NT2/D1 (cell line): Measurements from ENCODE around the gene PRTG.

Experiments
- DNase-seq: peaks from one replicate; pipeline ENCODE4 v3.0.0-alpha.2; 2011; ENCODE audit warnings: low read depth, low spot score
- H3K27me3 ChIP-seq: 2 replicates; pipeline ENCODE4 v1.6.0; 2011; ENCODE audit warnings: mild to moderate bottlenecking; ENCODE audit not compliant: insufficient read length, insufficient read depth
- H3K36me3 ChIP-seq: 2 replicates; pipeline ENCODE4 v1.6.1; 2011; ENCODE audit warnings: mild to moderate bottlenecking, low read length, mixed read lengths; ENCODE audit not compliant: insufficient read depth, insufficient read length
- H3K4me1 ChIP-seq: 2 replicates; pipeline ENCODE4 v1.5.1; 2011; ENCODE audit not compliant: insufficient read depth, insufficient read length
- H3K4me3 ChIP-seq: 2 replicates; pipeline ENCODE4 v1.5.1; 2011; ENCODE audit warnings: low read depth; ENCODE audit not compliant: insufficient read length
- H3K9ac ChIP-seq: 2 replicates; pipeline ENCODE4 v1.6.0; 2011; ENCODE audit warnings: low read depth; ENCODE audit not compliant: insufficient read length
- H3K9me3 ChIP-seq: 2 replicates; pipeline ENCODE4 v1.5.1; 2011; ENCODE audit warnings: mild to moderate bottlenecking, low read length; ENCODE audit not compliant: insufficient read depth
- SUZ12 ChIP-seq: IDR thresholded peaks from 2 replicates; pipeline ENCODE4 v1.6.1; 2011; ENCODE audit not compliant: insufficient read length, insufficient read depth; ENCODE audit errors: extremely low read depth
- YY1 ChIP-seq: IDR thresholded peaks from 2 replicates; pipeline ENCODE4 v1.6.1; 2011; ENCODE audit not compliant: insufficient read length, insufficient read depth
- ZNF274 ChIP-seq: IDR thresholded peaks from 2 replicates; pipeline ENCODE4 v1.6.1; 2011; ENCODE audit warnings: mild to moderate bottlenecking, low read depth, low read length

The PRTG gene

GRCh38 chr15:55587321-55588069 lies 155.5 kb downstream of the PRTG start:
- Histone ChIP-seq H3K4me3 (peak overlapping the region; percentile 62), H3K36me3 (no peaks in the 10 kb centered on the region), H3K9ac (peak overlapping the region; percentile 71), H3K27me3 (peaks cover 31% of the 10 kb centered on the region), H3K4me1 (no peaks in the 10 kb centered on the region), H3K9me3 (no peaks in the 10 kb centered on the region)
- DNase-seq, result no peak
- TF ChIP-seq SUZ12 (no peak), ZNF274 (no peak)

DNA sequence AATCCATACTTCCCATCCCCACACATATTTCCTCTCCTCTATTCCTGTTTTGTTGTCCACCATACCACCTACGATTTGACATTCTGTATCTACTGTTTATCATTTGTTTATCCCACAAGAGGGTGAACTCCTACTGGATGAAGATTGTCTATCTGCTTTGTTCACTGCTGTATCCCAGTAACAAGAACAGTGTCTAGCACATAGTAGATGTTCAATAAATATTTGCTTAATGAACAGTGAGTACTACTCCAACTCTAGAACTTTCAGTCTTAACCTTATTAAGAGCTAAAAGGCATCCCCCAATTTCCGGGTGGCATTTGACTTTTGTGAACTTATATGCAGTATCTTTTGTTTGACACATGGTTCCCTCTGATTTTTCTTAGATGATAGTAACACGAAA lies 156.1 kb downstream of the PRTG start:
- TF ChIP-seq SUZ12 (no peak), ZNF274 (no peak)
- no peaks in the 10 kb centered on the region for H3K4me1 ChIP-seq
- no peaks in the 10 kb centered on the region for H3K9me3 ChIP-seq
- no peak overlapping the region for H3K4me3 ChIP-seq
- no peaks in the 10 kb centered on the region for H3K36me3 ChIP-seq
- no peak overlapping the region for H3K9ac ChIP-seq
- no peak for DNase-seq
- H3K27me3 ChIP-seq, result peaks cover 31% of the 10 kb centered on the region

DNA sequence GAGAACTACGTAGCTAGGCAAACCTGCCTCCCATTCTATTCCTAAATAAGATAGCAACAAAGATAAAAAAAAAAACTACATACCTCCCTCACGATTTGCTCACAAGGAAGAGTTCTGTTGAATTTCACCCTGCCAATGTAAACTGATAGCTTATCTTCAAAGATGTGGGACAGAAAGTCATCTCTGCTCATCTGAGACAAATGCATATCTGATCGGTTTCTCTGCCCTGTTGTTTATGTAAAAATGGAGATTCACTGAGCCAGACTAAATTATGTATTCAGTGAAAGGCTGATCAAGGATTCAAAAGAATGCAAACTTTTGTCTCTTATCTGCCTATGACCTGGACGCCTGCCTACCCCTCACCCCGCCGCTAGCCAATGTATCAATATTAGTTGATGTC lies 166.0 kb downstream of the PRTG start:
- no peaks in the 10 kb centered on the region for H3K36me3 ChIP-seq
- no peaks in the 10 kb centered on the region for H3K27me3 ChIP-seq
- no peak overlapping the region for H3K9ac ChIP-seq
- no peak for DNase-seq
- H3K4me3 ChIP-seq, result no peak overlapping the region
- H3K4me1 ChIP-seq, result no peaks in the 10 kb centered on the region
- H3K9me3 ChIP-seq, result peaks cover 5% of the 10 kb centered on the region
- TF ChIP-seq ZNF274 (no peak), YY1 (no peak), SUZ12 (no peak)

- no peak overlapping the region for H3K4me3 ChIP-seq
- H3K36me3 ChIP-seq, result no peaks in the 10 kb centered on the region
- peaks cover 13% of the 10 kb centered on the region for H3K9me3 ChIP-seq
- DNase-seq, result no peak
- TF ChIP-seq ZNF274, result no peak
- no peak for TF ChIP-seq SUZ12
- TF ChIP-seq YY1, result no peak
- H3K9ac ChIP-seq, result no peak overlapping the region
- H3K27me3 ChIP-seq, result no peaks in the 10 kb centered on the region
- no peaks in the 10 kb centered on the region for H3K4me1 ChIP-seq
Observed at GRCh38 chr15:55574096-55574495, 168.9 kb downstream of the PRTG start.

- DNase-seq, result no peak
- Histone ChIP-seq H3K4me3 (no peak overlapping the region), H3K36me3 (no peaks in the 10 kb centered on the region), H3K4me1 (no peaks in the 10 kb centered on the region), H3K9ac (no peak overlapping the region), H3K27me3 (no peaks in the 10 kb centered on the region), H3K9me3 (peaks cover 13% of the 10 kb centered on the region)
- TF ChIP-seq YY1 (no peak), SUZ12 (no peak), ZNF274 (no peak)
Observed at GRCh38 chr15:55573224-55573623, 169.7 kb downstream of the PRTG start.

DNA sequence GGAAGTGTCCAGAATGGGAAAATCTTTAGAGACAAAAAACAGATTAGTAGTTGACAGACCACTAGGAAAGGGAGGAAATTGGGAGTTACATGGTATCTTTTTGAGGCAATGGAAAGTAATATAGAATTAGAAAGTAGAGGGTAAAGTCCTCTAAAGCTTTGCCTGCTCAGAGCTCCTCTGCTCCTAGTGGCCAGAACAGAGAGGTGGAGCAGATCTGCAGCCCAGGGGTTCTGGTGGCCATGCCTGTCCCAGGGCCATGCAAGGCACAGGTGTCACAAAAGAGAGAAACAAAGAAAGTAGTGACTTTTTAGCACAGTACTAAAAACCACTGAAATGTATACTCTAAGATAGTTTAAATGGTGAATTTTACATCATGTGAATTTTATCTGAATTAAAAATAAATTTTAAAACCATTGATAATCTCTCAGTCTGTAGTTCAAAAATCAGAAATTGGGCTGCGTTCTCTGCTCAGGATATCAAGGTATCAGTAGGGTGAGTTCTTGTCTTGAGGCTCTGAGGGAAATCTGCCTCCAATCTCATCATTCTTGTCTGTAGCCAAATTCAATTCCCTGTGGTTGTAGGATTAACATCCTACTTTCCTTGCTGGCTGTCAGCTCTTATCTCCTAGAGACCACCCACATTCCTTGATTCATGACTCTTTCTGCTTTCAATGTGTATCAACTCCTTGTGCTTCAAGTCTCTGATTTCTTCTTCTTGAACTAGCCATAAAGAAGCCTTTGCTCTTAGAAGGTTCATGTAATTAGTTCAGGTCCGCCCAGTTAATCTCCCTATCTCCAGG lies 178.4 kb downstream of the PRTG start:
- TF ChIP-seq SUZ12 (no peak), YY1 (no peak), ZNF274 (no peak)

GRCh38 chr15:55562601-55563000 lies 180.4 kb downstream of the PRTG start:
- H3K9me3 ChIP-seq, result no peaks in the 10 kb centered on the region
- no peaks in the 10 kb centered on the region for H3K27me3 ChIP-seq
- no peak overlapping the region for H3K9ac ChIP-seq
- TF ChIP-seq YY1 (no peak), SUZ12 (no peak), ZNF274 (no peak)
- H3K36me3 ChIP-seq, result no peaks in the 10 kb centered on the region
- H3K4me1 ChIP-seq, result no peaks in the 10 kb centered on the region
- no peak for DNase-seq
- H3K4me3 ChIP-seq, result no peak overlapping the region

More for the DNA sequence above, 178.4 kb downstream of the PRTG start:
- no peaks in the 10 kb centered on the region for H3K4me1 ChIP-seq
- no peaks in the 10 kb centered on the region for H3K27me3 ChIP-seq
- H3K9me3 ChIP-seq, result no peaks in the 10 kb centered on the region
- no peak overlapping the region for H3K4me3 ChIP-seq
- no peak for DNase-seq
- H3K36me3 ChIP-seq, result no peaks in the 10 kb centered on the region
- H3K9ac ChIP-seq, result no peak overlapping the region
